ENCODE measurements around the gene GIT1.

GIT1 gene, protein sequence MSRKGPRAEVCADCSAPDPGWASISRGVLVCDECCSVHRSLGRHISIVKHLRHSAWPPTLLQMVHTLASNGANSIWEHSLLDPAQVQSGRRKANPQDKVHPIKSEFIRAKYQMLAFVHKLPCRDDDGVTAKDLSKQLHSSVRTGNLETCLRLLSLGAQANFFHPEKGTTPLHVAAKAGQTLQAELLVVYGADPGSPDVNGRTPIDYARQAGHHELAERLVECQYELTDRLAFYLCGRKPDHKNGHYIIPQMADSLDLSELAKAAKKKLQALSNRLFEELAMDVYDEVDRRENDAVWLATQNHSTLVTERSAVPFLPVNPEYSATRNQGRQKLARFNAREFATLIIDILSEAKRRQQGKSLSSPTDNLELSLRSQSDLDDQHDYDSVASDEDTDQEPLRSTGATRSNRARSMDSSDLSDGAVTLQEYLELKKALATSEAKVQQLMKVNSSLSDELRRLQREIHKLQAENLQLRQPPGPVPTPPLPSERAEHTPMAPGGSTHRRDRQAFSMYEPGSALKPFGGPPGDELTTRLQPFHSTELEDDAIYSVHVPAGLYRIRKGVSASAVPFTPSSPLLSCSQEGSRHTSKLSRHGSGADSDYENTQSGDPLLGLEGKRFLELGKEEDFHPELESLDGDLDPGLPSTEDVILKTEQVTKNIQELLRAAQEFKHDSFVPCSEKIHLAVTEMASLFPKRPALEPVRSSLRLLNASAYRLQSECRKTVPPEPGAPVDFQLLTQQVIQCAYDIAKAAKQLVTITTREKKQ

DNA sequence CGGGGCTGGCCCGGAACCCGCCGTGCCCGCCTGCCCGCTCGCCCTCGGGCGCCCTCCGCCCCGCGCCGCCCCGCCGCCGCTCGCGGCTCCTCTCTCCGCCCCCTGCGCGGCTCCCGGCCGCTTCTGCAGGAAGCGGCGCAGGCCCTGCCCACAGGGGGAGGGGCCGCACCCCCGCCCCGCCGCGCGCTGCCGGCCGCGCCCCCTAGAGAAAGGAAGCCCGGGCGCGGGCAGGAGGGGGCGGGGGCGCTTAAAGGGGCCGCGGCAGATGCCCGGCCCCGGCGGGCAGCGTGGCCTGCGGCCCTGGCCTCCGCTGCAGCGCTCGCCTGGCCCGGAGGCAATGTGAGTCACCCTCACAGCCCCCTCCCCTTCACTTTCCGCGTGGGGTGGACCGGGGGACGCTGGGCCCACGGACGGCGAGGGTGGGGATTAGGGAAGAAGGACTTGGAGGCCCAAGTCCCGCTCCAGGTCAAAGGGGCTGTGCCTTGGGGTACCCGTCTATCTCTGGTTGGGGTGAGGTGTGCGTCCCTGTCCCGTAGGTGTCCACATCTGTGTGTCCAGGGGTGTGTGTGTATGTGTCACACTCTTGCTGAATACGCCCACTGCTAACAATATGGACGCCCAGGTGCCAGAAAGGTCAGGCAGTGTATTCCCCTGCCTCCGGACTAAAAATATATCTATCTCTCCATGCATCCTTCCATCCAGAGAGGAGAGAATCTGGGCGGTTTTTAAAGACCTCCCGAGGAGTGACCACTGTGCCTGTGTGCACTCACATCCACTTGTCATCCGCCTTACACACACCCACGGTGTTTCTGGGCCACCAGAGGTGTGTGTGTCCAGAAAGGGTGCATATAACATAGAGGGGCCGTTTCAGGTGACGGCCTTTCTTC is at the start of gene GIT1:
GIT1 (minus strand) TSS at position 125 of the 887 bp plus-strand sequence. CDS start 270 bp downstream, outside the sequence.
- peak; percentile 92 for DNase-seq

DNA sequence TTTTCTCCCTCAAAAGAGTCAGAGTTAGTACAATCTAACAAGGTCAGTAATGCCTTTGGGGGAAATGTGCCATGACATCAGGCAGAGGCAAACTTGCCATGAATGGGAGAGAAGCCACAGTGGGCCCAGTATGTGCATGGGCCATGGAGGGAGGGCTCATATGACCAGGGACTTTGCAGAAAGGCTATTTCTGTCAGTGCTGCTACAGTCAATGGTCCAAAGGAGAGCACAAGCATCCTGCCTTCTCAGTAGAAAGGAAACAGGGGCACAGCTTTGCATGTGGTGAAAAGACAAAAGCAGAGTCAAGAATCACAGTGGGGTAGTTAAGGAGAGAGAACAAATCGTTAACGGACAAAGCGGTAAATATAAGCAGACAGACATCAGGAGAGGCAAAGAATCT is 44.4 kb upstream of the GIT1 start:
- no peak for DNase-seq

DNA sequence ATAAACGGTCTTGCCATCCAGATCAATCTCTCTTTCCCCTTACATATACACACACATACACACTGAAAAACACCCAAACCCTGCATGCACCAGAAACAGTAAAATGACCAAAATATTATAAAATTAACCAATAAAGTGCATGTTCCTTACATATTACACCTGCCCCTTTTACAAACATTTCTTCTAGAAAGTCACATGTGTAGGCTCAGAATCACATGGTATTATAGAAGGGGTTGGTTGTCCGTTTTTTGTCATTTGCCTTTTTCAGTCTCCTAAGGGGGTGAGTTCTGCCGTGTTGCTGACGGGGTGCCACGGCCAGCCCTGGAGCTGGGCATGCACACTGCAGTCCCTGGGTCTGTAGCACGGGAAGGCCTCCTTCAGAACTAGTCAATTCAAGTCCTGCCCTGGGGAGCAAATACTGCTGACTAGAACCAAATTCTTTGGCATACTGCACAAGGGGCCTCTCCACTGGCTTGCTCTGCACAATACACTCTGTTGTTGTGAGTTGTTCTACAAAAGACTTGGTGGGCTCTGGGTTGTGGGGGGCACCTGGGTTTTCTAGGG is 41.3 kb upstream of the GIT1 start:
- DNase-seq = no peak

DNA sequence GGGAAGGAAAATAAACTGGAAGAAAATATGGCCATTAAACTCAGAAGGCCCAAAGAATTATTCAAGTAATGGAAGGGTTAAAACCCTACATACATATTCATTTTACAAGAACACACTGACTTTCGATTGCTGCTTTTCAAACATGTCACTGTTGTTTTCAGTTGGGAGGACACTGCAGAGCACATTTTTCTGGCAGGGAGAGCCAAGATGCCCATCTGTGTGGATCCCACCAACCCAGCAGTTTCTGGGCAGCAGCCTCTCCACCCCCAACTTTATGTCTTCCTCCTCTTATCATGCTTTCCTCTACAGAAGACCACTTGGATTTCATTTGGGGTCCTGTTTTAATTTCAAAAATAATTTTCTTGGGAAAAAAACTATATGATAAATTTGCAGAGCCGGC is 40.4 kb upstream of the GIT1 start:
- DNase-seq = no peak

DNA sequence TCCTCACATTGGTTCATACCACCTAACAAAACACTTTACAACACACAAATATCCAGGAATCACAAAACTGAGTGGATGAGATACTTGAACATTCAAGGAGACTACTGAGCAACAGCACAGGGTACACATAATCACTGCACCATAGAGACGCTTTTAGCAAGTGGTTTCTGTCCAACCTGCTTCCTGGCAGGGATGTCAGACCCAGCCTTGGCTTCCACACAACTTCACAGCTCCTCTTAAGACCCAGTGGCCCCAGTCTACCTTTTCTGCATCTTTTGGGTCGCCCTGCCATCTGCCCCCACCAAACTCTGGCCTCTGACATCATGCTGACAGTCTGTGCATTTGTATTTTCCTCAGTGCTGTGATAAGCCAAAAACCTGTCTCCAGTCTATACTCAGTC is 39.2 kb upstream of the GIT1 start:
- no peak for DNase-seq

DNA sequence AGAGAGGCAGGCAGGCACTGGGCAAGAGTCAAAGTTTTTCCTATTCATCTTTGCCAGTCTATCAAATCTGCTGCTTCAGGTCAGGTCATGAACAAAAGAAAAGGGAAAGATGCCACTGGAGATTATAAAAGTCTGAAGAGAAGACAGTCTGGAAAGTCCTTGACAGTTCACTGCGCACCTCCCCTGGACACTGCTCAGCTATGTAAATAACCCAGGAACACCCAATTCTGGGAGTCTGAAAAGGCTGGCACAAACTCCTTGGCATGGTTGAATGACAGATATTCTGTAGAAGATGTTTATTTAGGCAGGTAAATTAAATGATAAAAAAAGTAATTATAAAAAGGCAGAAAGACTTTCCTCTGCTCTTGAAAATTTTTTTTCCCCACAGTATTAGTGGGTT is 38.5 kb upstream of the GIT1 start:
- no peak for DNase-seq

DNA sequence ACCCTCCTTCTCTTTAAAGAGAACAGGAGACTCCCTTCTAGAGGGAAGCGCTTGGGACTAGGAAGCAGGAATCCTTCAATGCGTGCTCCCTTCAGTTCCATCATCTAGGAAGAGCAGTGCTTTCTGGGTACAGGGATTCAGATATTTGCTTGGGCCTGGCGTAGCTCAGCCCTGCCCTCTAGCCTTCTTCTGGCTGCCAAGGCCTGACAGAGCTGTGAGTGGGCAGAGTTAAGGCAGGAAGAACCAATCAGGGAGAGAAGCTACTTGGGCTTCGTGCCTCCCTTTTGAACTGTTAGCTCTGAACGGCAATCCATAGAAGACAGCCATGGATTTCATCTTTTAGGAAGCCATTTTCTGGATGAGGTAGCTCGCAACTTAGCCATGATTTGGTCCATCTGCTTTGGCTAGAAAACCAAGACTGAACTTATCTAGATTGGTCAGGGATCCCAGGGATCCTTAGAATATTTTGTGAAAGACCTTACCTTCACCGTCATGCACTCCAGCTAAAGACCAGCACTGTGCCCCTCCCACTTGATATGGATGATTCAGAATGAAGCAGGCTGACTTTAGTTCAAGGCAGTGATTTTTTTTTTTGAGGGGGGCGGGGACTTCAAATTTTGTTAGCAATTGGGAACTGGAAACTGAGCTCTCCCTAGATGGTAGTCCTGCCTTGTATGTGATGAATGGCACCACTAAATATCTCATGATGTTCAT is 35.7 kb upstream of the GIT1 start:
- DNase-seq = no peak

DNA sequence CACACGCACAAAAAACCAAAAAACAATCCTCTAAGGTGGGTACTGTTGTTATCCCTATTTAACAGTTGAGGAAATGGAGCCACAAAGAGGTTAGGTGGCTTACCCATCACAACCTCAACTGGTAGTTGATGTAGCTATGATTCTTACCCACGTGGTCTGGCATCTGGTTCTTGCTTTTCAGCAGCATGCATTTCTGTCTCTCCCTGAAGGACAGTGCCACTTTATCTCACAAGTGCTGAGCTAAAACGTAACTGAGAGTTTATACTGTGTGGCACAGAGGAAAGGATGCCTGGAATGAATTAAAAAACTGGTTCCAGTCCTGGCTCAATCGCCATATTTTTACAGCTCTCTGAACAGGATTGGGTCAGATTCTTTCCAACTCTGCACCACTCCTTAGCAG is 35.1 kb upstream of the GIT1 start:
- DNase-seq = no peak

DNA sequence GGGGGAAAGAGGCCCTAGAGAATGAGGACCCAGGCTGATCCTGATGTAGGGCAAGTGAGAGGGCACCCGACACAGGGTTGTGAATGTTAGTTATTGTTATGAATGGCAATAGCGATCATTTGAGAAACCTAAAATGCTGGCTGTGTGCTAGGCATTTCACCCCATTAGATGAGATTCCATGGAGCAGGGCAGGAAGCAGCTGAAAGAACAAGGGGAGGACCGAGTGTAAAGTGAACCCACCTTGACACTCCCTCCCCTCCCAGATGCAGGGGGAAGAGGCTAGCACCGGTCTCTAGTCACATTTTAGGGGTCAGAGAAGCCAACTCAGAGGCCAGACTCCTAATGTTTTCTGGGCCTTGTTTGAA is 33.8 kb upstream of the GIT1 start:
- DNase-seq = no peak

DNA sequence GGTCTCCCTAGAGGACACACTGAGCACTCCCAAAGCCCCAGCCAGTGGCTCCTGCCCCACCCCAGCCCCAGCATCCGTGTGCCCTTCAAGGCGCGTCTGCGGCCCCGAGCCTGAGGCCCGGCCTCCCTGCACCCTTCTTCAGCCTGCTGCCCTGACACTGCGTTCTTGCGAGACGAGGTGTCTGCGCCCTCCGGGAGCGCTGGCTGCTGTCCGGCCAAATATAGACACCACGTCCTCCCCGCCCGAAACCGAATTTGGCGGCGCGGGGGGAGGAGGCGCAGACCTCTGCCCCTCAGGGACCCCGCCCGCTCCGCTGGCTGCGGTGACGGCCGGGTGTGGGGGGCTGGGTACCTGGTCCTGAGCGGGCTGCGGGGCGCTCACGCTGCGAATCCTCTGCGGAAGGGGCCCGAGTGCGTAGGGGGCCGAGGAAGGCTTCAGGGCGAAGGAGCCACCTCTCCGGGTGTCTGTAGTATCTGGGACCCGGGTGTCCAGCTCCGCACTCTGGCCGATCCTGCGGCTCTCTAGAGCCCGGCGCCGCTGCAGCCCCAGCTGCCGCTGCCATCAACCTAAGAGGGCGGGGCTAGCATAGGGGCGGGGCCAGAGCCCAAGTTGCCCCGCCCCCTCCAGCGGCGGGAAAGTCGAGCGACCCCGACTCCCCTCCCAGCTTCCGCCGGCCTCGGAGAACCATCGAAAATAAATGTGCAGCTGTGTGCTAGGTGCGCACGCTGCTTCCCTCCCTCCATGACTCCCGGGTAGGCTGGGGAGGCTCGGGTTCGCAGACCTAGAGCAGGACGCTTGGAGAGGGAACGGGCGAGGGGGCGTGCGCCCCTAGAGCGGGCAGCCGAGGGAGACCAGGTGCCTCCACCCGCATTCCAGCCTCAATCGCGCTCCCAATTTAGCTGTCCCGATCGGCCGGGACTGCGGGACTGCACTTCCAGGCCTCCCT is 33.2 kb upstream of the GIT1 start, which contains the start of gene CORO6:
CORO6 (minus strand) TSS at position 576 of the 946 bp plus-strand sequence. CDS start 1,491 bp downstream, outside the sequence.
- DNase-seq = peak; percentile 42

DNA sequence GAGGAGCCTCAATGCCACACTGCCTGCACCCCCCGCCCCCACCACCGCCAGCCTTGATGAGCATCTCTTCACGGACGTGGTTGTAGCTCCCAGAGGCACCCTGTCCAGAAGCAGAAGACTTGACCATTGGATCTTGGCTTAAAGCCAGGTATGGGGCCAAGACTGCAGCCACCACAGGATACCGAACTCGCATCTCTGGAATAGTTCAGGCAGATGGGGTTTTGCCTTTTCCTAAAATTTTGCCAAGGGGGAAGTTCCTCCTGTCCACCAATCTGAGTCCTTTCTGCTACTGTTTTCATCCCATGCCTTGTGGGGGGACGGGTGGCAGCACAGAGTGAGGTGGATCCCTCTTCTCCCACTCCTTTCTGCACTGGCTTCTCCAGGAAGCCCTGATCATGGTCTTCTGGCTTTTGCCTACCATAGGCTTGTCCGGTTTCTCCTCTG is 32.3 kb upstream of the GIT1 start:
- no peak for DNase-seq

DNA sequence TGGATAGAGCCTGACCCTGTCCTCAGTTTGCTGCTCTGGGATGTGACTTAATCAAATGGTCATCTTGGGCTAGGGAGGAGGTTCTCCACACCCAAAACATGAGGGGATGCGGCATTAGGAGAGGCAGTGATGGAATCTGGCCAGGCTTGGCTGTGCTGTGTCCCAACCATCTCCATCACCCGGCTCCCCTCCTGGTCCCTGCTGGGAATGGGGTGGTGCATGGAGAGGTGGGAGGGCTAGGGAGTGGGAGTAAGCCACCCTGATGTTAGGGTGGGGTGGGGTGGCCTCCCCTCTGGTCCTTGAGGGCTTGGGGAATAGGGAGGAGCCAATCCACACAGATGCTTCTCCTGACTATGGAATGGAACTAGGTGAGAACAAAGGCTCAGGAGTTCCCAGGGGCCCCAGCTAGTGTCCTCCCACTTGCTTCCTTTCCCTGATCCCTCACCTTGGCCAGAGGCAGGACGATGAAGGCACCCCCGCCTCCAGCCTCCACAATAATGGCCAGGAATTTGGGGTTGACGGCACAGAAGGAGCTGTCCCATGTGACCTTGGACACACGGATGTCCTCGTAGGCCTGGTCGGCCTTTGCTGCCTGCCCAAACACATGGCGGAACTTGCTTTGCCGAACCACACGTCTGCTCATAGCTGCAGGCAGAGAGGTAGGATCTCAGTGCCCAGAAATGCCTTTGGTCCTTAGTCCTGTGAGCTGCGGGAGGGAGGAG is 31.5 kb upstream of the GIT1 start:
- no peak for DNase-seq

DNA sequence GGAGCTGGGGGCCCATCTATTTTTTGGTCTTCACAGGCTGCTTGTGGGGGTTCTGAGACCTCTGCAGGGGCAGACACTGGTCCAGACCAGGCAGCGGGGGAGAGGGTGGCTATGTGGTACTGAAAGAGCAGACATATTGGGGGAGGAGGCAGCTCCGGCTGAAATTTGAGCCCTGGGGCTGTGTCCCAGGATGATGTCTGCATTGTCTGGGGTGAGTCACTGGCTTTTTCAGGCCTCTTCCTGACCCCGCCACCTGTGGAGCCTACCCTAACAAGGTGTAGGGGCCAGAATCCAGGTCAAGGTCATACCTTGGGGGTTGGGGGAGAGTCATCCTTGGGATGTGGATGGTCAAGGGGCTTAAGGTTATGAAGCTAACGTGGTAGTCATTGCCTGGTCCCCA is 30.8 kb upstream of the GIT1 start:
- DNase-seq = no peak

DNA sequence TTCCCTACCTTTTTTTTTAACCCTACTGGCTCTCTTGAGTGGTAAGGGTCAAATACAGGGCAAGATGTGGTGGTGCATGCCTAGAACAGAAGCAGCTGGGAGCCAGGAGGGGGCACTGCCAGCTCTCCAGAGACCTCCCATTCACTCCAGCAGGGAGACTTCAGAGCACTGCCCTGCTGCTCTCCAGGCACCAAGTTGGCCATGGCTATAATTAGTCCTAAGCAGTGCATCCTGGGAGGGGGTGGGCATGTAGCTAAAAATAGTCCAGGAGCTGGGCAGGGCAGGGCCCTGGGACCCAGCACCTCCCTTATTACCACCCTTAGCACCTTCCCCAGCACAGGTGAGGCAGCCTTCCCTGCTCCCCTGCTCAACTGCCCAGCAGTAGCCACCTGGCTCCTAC is 29.8 kb upstream of the GIT1 start:
- DNase-seq = no peak

DNA sequence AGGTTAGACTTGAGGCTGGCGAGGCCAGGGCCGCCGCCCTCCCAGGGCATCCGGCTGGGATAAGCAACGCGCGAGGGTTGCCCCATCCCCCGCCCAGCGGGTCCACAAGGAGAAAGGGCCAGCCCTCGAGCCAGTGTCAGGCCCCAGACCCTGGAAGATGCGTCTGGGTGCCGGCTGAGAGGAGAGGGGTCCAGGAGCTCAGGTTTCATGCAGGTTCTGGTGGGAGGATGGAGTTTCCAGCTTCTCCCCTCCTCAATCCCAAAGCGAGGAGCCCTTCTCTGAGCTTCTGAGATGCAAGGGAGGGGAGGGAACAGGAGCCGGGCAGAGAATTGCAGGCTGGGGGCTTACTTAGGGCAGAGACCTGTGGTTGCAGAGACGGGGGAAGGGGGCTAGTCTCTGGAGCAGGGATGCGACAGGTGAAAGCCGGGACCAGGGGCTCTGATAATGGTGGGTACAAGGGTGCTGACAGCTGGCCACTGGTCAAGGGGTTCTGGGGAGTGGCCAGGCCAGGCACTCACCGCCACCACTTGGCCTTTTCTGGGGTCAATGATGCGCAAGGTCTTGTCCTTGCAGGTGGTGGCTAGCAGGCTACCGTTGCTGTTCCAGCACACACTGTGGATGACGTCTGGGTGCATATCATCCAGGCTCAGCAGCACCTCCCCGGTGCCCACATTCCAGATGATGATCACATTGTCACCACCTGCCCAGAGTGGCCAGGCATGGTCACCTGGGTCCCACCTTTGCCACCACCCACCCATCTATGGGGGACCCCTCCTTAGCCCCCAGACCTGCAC is 29.0 kb upstream of the GIT1 start:
- no peak for DNase-seq

DNA sequence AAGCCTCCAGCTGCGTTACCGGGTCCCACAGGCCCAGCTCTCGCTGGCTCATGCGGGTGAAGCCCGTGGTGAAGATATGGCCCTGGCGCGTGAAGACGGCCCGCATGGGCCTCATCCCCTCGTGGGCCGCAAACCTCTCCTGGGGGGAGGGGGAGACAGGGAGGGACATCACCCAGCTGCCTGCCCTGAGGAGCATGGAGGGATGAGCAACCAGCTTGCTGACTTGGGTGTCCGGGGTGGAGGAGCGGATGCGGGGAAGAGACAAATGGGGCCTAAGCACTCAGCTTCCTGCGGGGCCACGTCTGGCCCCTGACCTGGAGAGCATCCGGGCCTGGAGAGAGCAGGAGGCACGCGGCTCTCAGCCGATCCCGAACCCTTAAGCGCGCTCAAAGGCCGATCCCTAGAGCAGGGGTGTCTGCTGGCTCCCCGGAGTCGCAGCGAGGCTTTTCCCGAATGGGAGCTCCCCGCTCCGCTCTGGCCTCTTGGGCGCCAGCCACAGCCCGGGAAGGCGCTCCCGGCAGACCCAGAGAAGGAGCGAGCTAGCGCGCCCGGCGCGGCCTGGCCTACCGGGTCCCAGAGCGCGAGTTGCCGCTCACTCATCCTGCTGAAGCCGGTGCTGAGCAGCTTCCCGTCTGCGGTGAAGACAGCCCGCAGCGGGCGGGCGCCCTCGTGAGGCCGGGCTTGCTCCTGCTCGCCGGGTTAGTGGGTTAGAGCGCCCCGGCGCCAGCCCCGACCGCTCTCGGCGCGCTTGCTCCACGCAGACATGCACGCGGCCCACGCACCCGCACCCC is 28.2 kb upstream of the GIT1 start:
- DNase-seq = peak; percentile 71

DNA sequence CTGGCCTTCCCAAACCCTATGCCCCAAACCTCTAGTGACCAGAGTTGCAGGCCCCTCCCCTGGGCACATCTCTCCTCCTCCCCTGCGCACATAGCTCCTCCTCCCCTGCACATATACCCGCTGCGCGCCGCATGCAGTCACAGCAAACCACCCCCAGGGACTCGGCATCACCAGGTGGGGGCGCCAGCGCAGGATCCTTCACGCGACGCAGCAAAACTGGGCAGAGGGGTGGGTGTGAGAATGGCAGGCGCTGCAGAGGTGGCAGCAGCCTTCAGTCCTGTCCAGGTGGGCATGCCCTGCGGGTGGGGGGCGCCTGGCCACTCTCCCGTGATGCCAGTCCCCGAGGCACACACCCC is 27.7 kb upstream of the GIT1 start:
- DNase-seq = peak; percentile 86

DNA sequence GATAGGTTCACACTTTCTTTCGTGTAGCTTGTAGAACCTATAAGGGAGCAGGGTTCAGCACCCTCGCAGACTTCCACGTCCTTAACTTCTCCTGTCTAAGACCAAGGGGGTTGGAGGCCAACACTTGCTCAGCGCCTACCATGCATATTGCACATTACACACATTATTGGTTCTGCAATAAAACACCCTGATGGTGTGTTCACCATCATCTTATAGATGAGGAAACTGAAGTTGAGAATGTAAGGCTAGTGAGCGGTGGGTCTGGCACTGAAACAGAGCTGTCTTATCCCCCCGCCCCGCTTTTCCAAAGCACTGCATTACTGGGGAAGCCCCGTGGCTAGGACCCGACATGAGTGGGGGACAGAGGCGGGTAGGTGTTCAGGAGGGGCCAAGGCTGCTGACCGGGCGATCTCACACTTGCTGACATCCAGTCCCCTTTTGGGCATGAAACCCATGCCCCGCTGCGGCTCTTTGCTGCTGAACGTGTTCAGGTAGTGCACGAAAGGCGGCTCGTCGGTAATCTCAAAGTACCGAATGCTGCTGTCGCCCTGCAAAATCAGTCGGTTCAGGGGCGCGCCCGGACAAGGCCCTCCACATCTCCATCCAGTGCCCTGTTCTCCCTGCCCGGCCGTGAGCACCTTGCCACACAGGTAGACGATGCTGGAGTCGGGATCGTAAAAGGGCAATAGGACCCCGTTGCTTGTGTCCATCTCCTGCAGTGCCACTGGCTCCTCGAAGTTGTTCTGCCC is 27.0 kb upstream of the GIT1 start:
- no peak for DNase-seq
